ENCODE measurements around the gene CCDC191. TPM values are rescaled to one million over a fixed set of nuclear protein-coding genes. Genes with fewer than 3 reads are reported as not detected.

Gene CCDC191, protein sequence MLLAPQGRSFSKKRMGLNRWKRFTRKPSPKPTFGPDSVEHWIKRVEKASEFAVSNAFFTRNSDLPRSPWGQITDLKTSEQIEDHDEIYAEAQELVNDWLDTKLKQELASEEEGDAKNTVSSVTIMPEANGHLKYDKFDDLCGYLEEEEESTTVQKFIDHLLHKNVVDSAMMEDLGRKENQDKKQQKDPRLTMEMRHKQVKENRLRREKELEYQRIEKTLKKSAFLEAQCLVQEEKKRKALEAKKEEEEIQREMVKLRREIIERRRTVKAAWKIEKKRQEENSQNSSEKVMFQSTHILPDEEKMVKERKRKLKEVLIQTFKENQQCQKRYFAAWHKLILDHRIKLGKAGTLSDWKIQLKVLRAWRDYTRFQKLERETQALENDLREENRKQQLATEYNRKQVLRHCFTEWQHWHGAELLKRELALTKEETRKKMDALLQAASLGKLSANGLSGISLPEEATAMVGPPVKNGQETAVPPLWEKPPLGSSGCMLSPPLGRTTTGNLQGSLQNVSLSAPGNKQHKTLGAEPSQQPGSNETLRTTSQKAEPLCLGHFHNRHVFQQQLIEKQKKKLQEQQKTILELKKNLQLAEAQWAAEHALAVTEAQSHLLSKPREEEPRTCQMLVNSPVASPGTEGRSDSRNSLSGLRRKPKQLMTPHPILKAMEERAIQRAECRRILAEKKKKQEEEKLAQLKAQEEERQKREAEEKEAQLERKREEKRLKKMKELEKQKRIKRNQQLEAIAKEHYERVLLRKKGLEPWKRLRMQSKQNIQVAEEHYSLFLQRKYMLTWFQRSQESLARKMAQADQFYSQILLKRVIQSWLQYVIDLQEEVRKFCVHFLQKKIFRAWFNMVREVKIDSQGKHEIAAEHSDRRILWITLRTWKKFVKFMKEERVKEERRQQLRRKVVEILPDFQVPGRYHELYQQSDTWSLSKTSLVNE
- 1 to 10 TPM in 1 of 2 donors, under 1 TPM in 1; 0.67 to 2.1 TPM for total RNA-seq

GRCh38 chr3:114056130-114057010, at the start of gene CCDC191, which contains the start of gene QTRT2:
Gene CCDC191 (minus strand): TSS chr3:114056526. CDS start chr3:114056466, 60 bp downstream.
Gene QTRT2 (plus strand): TSS chr3:114056737. CDS start chr3:114065258, 8,521 bp downstream.

DNA sequence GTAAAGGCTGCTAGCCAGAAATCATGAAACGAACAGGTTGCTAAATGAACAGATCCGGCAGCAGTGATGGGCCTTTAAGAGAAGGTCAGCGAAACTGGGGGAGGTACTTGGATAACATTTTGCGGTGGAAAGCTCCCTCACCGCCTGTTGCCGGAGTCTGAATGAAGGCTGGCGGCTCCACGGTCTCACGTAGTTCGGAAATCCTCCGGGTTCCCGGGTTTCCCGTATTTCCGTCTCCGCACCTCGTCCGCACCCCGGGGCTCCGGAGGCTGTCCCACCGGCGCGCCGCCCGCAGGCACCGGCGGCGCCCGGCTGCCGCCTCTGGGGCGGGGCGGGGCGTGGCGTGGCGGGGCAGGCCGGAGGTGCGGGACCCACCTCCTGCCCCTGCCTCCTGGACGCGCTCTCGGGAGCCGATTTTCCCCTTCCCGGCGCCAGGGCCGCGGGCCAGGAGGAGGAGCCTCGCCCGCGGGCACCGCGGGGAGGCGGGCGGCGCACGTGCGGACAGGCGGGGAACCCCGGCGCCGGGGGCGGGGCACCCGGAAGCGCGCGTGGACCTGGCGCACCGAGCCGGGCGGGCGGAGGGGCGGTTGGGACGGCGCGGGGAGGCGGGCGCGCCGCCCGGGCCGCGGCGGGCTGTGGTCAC, 108.8 kb downstream of the CCDC191 start, which contains the start of gene ZDHHC23:
Gene ZDHHC23, plus strand, starts transcription at position 642 of the 643 bp plus-strand sequence. CDS start 790 bp downstream, outside the sequence.

Other genes starting within 250 kb of the CCDC191 start
- gene GRAMD1C, start 217.7 kb downstream of the CCDC191 start, total RNA-seq = 1 to 10 TPM; 2.4 to 4.7 TPM
- gene ZDHHC23, start 108.5 kb downstream of the CCDC191 start, total RNA-seq = 1 to 10 TPM in 1 of 2 donors, under 1 TPM in 1; 1.00 to 1.4 TPM
- gene QTRT2, start 211 bp upstream of the CCDC191 start, total RNA-seq = 10 to 100 TPM; 23.4 to 49.6 TPM
- gene DRD3, start 122.5 kb upstream of the CCDC191 start, total RNA-seq = not detected
- not detected for gene ZNF80, start 181.1 kb upstream of the CCDC191 start, total RNA-seq
- gene TIGIT, start 237.5 kb upstream of the CCDC191 start, total RNA-seq = not detected